PC-9 (cell line): ENCODE results near the gene LIX1.

Experiments
- CTCF ChIP-seq: fragments of 200-600 bp; sonication (generic); conservative IDR thresholded peaks from 2 replicates; pipeline ENCODE4 v1.6.1; 2017; ENCODE audit warnings: mixed run types, antibody characterized with exemption, mild to moderate bottlenecking, moderate library complexity
- EZH2 ChIP-seq: fragments of 200-600 bp; sonication (generic); IDR thresholded peaks from 2 replicates; pipeline ENCODE4 v1.8.0; 2017; ENCODE audit warnings: antibody characterized with exemption, low read depth

- TF ChIP-seq EZH2 (no peak), CTCF (no peak)
These were observed 67.4 kb downstream of the LIX1 start for GRCh38 chr5:97074859-97075489.
